Dermis microvascular lymphatic vessel endothelial cell (primary cell): Measurements from ENCODE around the gene STEAP1B. TPM values are rescaled to one million over a fixed set of nuclear protein-coding genes. Genes with fewer than 3 reads are reported as not detected.

Experiments
- DNase-seq, 2 donors: peaks; one replicate each; pipeline versions ENCODE4 v3.0.0 to v3.0.0-alpha.2; 2010; ENCODE audit warnings: low read depth in 2 of 2
- total RNA-seq: library from RNA; depleted of rRNA; stranded (reverse); fragments of >200 nt; gene quantifications from 2 replicates; pipeline ENCODE4 v1.2.1, GENCODE V29; 2014

Gene STEAP1B
- total RNA-seq, 1 donor from 2014 or later, result 10.9 TPM

- DNase-seq, result no peak
Observed at GRCh38 chr7:22499044-22499443, 944 bp downstream of the STEAP1B start.

- DNase-seq, result peak in 1 of 2 donors; percentile 65
Observed at GRCh38 chr7:22496912-22497311, 3.1 kb downstream of the STEAP1B start.

GRCh38 chr7:22496296-22496888 lies 3.6 kb downstream of the STEAP1B start:
- DNase-seq, result peak in 1 of 2 donors; percentile 47

- peak; percentile 61 to 67 for DNase-seq
Observed at GRCh38 chr7:22493160-22493925, 6.6 kb downstream of the STEAP1B start.

GRCh38 chr7:22488643-22489462 lies 11.1 kb downstream of the STEAP1B start:
- peak; percentile 45 to 79 for DNase-seq

- DNase-seq, result no peak
Observed at GRCh38 chr7:22487978-22488642, 11.9 kb downstream of the STEAP1B start.

GRCh38 chr7:22486597-22486996 lies 13.4 kb downstream of the STEAP1B start:
- DNase-seq, result no peak

GRCh38 chr7:22485189-22485588 lies 14.8 kb downstream of the STEAP1B start:
- peak in 1 of 2 donors; percentile 37 for DNase-seq

- no peak for DNase-seq
Observed at GRCh38 chr7:22482503-22482902, 17.5 kb downstream of the STEAP1B start.

- peak; percentile 44 to 92 for DNase-seq
Observed at GRCh38 chr7:22481726-22482125, 18.3 kb downstream of the STEAP1B start.

- DNase-seq, result no peak
Observed at GRCh38 chr7:22480523-22481075, 19.4 kb downstream of the STEAP1B start.

- no peak for DNase-seq
Observed at GRCh38 chr7:22477876-22478450, 22.0 kb downstream of the STEAP1B start.

- no peak for DNase-seq
Observed at GRCh38 chr7:22477262-22477661, 22.7 kb downstream of the STEAP1B start.

- no peak for DNase-seq
Observed at GRCh38 chr7:22476824-22477223, 23.2 kb downstream of the STEAP1B start.

GRCh38 chr7:22474645-22475044 lies 25.3 kb downstream of the STEAP1B start:
- DNase-seq, result no peak

GRCh38 chr7:22470981-22471380 lies 29.0 kb downstream of the STEAP1B start:
- DNase-seq, result no peak

- no peak for DNase-seq
Observed at GRCh38 chr7:22469371-22470143, 30.4 kb downstream of the STEAP1B start.

GRCh38 chr7:22468609-22469008 lies 31.4 kb downstream of the STEAP1B start:
- DNase-seq, result no peak

GRCh38 chr7:22464299-22464698 lies 35.7 kb downstream of the STEAP1B start:
- no peak for DNase-seq

GRCh38 chr7:22460363-22460988 lies 39.5 kb downstream of the STEAP1B start:
- no peak for DNase-seq
